ENCODE data around the gene SHC2. TPM values are rescaled to one million over a fixed set of nuclear protein-coding genes. Genes with fewer than 3 reads are reported as not detected.

SHC2 gene
- total RNA-seq, 1 experiment from 2014 or later, result 16.6 TPM

- Histone ChIP-seq H3K9ac (ENCODE audit: extremely low read depth, insufficient read length, low read length) (no peak overlapping the region), H3K27me3 (ENCODE audit: insufficient read depth, low read length) (no peaks in the 10 kb centered on the region; the same call in 1 of the 2 replicates), H3K23me2 (ENCODE audit: insufficient read length, low read depth, low read length, poor library complexity, severe bottlenecking) (peaks cover 10% of the 10 kb centered on the region), H4K5ac (ENCODE audit: insufficient read length, low read depth, low read length) (no peak overlapping the region), H3K4me2 (ENCODE audit: insufficient read depth, insufficient read length, low read length) (peak overlapping the region; percentile 58), H2BK120ac (ENCODE audit: low read depth, low read length, poor library complexity, severe bottlenecking) (no peak overlapping the region), H3T11ph (ENCODE audit: low read length) (no peak overlapping the region), H2BK20ac (ENCODE audit: low read depth, low read length, poor library complexity, severe bottlenecking) (no peak overlapping the region), H3K18ac (ENCODE audit: insufficient read length, low read depth, low read length) (no peak overlapping the region), H3K79me1 (ENCODE audit: insufficient read depth, low read depth, low read length, poor library complexity, severe bottlenecking) (no peaks in the 10 kb centered on the region), H3K4ac (ENCODE audit: low read depth, low read length) (no peak overlapping the region), H4K8ac (replicated peaks; ENCODE audit: insufficient read length, low read depth, low read length) (no peak overlapping the region), H3K27ac (ENCODE audit: insufficient read length, low read depth, low read length) (no peak overlapping the region), H2AK5ac (ENCODE audit: insufficient read length, low read length) (no peak overlapping the region), H2BK5ac (ENCODE audit: insufficient read length, low read length) (no peak overlapping the region), H2BK15ac (ENCODE audit: low read depth, low read length) (no peak overlapping the region), H3K23ac (ENCODE audit: insufficient read length, low read depth, low read length) (no peak overlapping the region), H3K9me3 (ENCODE audit: control insufficient read depth, low read depth, low read length) (no peaks in the 10 kb centered on the region), H4K91ac (ENCODE audit: insufficient read length, low read depth, low read length) (no peak overlapping the region), H3K79me2 (ENCODE audit: insufficient read depth, low read length) (no peaks in the 10 kb centered on the region), H4K20me1 (ENCODE audit: control insufficient read depth, insufficient read depth, insufficient read length) (no peaks in the 10 kb centered on the region), H2AFZ (ENCODE audit: low read length) (no peak overlapping the region), H3K14ac (ENCODE audit: insufficient read depth, low read length) (no peak overlapping the region; the same call in 1 of the 2 replicates), H2BK12ac (ENCODE audit: insufficient read length, low read depth, low read length) (no peak overlapping the region), H3K56ac (ENCODE audit: insufficient read length, low read depth, low read length) (no peak overlapping the region), H3K4me1 (ENCODE audit: insufficient read depth, low read length) (no peaks in the 10 kb centered on the region)
- H3K36me3 Mint-ChIP-seq (ENCODE audit: insufficient read depth in 1 of 3, low read depth in 3 of 3), result peaks cover 0 to 2% (median 0%) of the 10 kb centered on the region in 3 experiments; a peak in 1 of 7 replicates
- H3K27me3 Mint-ChIP-seq (ENCODE audit: low read depth), result peaks cover 35% of the 10 kb centered on the region
- peaks cover 4 to 7% of the 10 kb centered on the region in 2 experiments; a peak in 3 of 4 replicates for H3K4me1 Mint-ChIP-seq
- H3K9me3 Mint-ChIP-seq, result peaks cover 0 to 10% of the 10 kb centered on the region in 2 experiments; a peak in 2 of 5 replicates
- TF ChIP-seq CTCF (conservative IDR thresholded peaks at IDR 0.05), result no peak
- DNase-seq, result peak; percentile 73
- no CpG with 5 or more reads among the region's 60 CpGs for WGBS (ENCODE audit: extremely low coverage, insufficient read length, low lambda C conversion rate)
- H3K4me3 Mint-ChIP-seq, result peak overlapping the region; percentile 66 to 79
- H3K27ac Mint-ChIP-seq, result no peak overlapping the region
Measured at GRCh38 chr19:461721-462551, 1.1 kb upstream of the SHC2 start.
